ENCODE data around the gene NEK4. TPM values are rescaled to one million over a fixed set of nuclear protein-coding genes. Genes with fewer than 3 reads are reported as not detected.
A peak's percentile ranks its signal among the peaks of the same experiment; 100 is the strongest.

Gene NEK4
- total and polyA plus RNA-seq, 10 of the 15 experiments (the other 5 are each of a cell fraction or from before 2014, with no cell fraction given), result 7.0 to 29.1 (median 16.4) TPM

DNA sequence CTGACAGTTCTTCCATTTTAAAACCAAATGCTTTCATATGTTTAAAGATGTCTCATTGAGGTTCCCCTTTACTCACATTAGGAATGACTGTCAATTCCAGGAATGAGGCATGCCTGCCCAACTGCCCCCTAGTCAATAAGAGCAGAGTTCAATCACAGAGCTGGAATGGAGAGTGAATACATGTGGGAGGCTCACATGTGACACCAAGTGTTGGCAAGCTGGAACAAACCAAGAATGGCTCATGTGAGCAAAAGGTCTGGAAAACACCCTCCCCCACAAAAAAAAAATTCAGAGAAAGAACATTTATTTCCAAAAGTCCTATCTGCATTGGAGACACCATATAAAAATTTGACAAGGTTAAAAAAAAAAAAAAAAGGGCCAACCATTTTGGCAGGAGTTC, 88.7 kb downstream of the NEK4 start:
- ATAC-seq, result peak; percentile 23
- H3K9ac ChIP-seq (ENCODE audit: control insufficient read depth, insufficient read depth, low read length), result no peak overlapping the region; the same call in 1 of the 2 replicates
- no TSS peak for BruUV-seq (replicated peaks)
- no peaks in the 10 kb centered on the region for H4K20me1 ChIP-seq (ENCODE audit: control insufficient read depth, insufficient read depth)
- peaks cover 74% of the 10 kb centered on the region for H3K79me2 ChIP-seq (ENCODE audit: control insufficient read depth, insufficient read depth, low read length)
- peak overlapping the region; percentile 48; the same call in 1 of the 2 replicates for H3K4me3 ChIP-seq
- H3K27ac ChIP-seq (ENCODE audit: control insufficient read depth, insufficient read depth), result peak overlapping the region; percentile 75
- peak overlapping the region; percentile 88 for H3K4me2 ChIP-seq (ENCODE audit: control insufficient read depth, insufficient read depth)
- in situ Hi-C loops (cut with MboI) (no loop called here), intact Hi-C loops (cut with micrococcal nuclease; ENCODE audit: unreplicated experiment) (loop anchor here (10.0 kb wide), 1 partner anchor 227 kb away; the partner anchor contains the start of genes NISCH and TNNC1)
- no peak overlapping the region for H2AFZ ChIP-seq (ENCODE audit: control insufficient read depth, low read depth, low read length)
- DNase-seq (ENCODE audit: low read depth, low spot score), result no peak
- FAIRE-seq, result peak; percentile 80
- H3K4me1 ChIP-seq (ENCODE audit: control insufficient read depth, insufficient read depth, low read length), result peaks cover 17% of the 10 kb centered on the region
- CTCF ChIA-PET, result interaction anchor here (0.8 to 2.2 kb wide), 4 partner anchors 11 to 233 kb away, joined by 3 to 9 read pairs (median 4); no protein-coding TSS in a partner anchor
- H3K9me3 ChIP-seq (replicated peaks; ENCODE audit: control insufficient read depth, insufficient read depth, low read length), result no peaks in the 10 kb centered on the region
- POLR2A ChIA-PET, result interaction anchor here (0.7 to 1.6 kb wide), 3 partner anchors 10 to 295 kb away, joined by 3 to 5 read pairs (median 5); no protein-coding TSS in a partner anchor
- SMC1A ChIA-PET (ENCODE audit: uncharacterized antibody, unreplicated experiment), result interaction anchor here (1.1 to 1.4 kb wide), 2 partner anchors 11 to 120 kb away, joined by 4 read pairs; no protein-coding TSS in a partner anchor
- RAD21 ChIA-PET (ENCODE audit: unreplicated experiment), result interaction anchor here (1.0 to 1.5 kb wide), 3 partner anchors 93 to 270 kb away, joined by 3 to 5 read pairs (median 3); no protein-coding TSS in a partner anchor
- H3K27me3 ChIP-seq (replicated peaks in 1 of 2; ENCODE audit: control insufficient read depth in 2 of 2, insufficient read depth in 2 of 2, low read length in 1 of 2), result no peaks in the 10 kb centered on the region
- peaks cover 0 to 18% of the 10 kb centered on the region in 2 experiments; a peak in 3 of 4 replicates for H3K36me3 ChIP-seq (ENCODE audit: control insufficient read depth in 2 of 2, insufficient read depth in 2 of 2, low read length in 1 of 2)
- TF ChIP-seq, protein P1, sequence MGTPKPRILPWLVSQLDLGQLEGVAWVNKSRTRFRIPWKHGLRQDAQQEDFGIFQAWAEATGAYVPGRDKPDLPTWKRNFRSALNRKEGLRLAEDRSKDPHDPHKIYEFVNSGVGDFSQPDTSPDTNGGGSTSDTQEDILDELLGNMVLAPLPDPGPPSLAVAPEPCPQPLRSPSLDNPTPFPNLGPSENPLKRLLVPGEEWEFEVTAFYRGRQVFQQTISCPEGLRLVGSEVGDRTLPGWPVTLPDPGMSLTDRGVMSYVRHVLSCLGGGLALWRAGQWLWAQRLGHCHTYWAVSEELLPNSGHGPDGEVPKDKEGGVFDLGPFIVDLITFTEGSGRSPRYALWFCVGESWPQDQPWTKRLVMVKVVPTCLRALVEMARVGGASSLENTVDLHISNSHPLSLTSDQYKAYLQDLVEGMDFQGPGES (IDR thresholded peaks at IDR 0.05), result no peak
- TF ChIP-seq, protein P2, sequence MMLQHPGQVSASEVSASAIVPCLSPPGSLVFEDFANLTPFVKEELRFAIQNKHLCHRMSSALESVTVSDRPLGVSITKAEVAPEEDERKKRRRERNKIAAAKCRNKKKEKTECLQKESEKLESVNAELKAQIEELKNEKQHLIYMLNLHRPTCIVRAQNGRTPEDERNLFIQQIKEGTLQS (IDR thresholded peaks at IDR 0.05; ENCODE audit: borderline replicate concordance, extremely low read depth, low read depth, low read length), result no peak
- no peak for TF ChIP-seq ASH2L (IDR thresholded peaks at IDR 0.05; ENCODE audit: borderline replicate concordance, low read depth)
- no peak for TF ChIP-seq POLR2AphosphoS2 (IDR thresholded peaks at IDR 0.05; ENCODE audit: low read depth, low read length)
- no peak for TF ChIP-seq SP1 (IDR thresholded peaks at IDR 0.05; ENCODE audit: low read depth, low read length)
- TF ChIP-seq MXI1 (IDR thresholded peaks at IDR 0.05; ENCODE audit: low read depth, low read length), result peak; percentile 71; the same call in 1 of the 2 replicates
- TF ChIP-seq, protein P3, sequence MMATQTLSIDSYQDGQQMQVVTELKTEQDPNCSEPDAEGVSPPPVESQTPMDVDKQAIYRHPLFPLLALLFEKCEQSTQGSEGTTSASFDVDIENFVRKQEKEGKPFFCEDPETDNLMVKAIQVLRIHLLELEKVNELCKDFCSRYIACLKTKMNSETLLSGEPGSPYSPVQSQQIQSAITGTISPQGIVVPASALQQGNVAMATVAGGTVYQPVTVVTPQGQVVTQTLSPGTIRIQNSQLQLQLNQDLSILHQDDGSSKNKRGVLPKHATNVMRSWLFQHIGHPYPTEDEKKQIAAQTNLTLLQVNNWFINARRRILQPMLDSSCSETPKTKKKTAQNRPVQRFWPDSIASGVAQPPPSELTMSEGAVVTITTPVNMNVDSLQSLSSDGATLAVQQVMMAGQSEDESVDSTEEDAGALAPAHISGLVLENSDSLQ (IDR thresholded peaks at IDR 0.05), result no peak
- TF ChIP-seq KAT2A (conservative IDR thresholded peaks at IDR 0.05; ENCODE audit: control insufficient read depth, low read depth, low read length), result no peak
- TF ChIP-seq, protein P4, sequence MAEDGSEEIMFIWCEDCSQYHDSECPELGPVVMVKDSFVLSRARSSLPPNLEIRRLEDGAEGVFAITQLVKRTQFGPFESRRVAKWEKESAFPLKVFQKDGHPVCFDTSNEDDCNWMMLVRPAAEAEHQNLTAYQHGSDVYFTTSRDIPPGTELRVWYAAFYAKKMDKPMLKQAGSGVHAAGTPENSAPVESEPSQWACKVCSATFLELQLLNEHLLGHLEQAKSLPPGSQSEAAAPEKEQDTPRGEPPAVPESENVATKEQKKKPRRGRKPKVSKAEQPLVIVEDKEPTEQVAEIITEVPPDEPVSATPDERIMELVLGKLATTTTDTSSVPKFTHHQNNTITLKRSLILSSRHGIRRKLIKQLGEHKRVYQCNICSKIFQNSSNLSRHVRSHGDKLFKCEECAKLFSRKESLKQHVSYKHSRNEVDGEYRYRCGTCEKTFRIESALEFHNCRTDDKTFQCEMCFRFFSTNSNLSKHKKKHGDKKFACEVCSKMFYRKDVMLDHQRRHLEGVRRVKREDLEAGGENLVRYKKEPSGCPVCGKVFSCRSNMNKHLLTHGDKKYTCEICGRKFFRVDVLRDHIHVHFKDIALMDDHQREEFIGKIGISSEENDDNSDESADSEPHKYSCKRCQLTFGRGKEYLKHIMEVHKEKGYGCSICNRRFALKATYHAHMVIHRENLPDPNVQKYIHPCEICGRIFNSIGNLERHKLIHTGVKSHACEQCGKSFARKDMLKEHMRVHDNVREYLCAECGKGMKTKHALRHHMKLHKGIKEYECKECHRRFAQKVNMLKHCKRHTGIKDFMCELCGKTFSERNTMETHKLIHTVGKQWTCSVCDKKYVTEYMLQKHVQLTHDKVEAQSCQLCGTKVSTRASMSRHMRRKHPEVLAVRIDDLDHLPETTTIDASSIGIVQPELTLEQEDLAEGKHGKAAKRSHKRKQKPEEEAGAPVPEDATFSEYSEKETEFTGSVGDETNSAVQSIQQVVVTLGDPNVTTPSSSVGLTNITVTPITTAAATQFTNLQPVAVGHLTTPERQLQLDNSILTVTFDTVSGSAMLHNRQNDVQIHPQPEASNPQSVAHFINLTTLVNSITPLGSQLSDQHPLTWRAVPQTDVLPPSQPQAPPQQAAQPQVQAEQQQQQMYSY (CRISPR knock-in tag; IDR thresholded peaks at IDR 0.05), result no peak
- no peak for TF ChIP-seq FOS (IDR thresholded peaks at IDR 0.05; ENCODE audit: borderline replicate concordance, extremely low read depth, insufficient read length)
- no peak for TF ChIP-seq RB1 (IDR thresholded peaks at IDR 0.05; ENCODE audit: borderline replicate concordance)
- TF ChIP-seq PML (IDR thresholded peaks at IDR 0.05; ENCODE audit: low read length), result no peak
- no peak for TF ChIP-seq SUPT20H (IDR thresholded peaks at IDR 0.05; ENCODE audit: borderline replicate concordance, control insufficient read depth, low read depth, low read length)
- no peak for TF ChIP-seq SMARCA5 (IDR thresholded peaks at IDR 0.05)
- peak; percentile 43; the same call in 1 of the 2 replicates for TF ChIP-seq SMC3 (IDR thresholded peaks at IDR 0.05; ENCODE audit: borderline replicate concordance, low read length)
- TF ChIP-seq NFYB (IDR thresholded peaks at IDR 0.05; ENCODE audit: insufficient read depth, low read depth, low read length), result no peak
- no peak for TF ChIP-seq NRF1 (conservative IDR thresholded peaks at IDR 0.05; ENCODE audit: low read depth, low read length)
- TF ChIP-seq TCF7 (IDR thresholded peaks at IDR 0.05; ENCODE audit: borderline replicate concordance), result no peak
- no peak for TF ChIP-seq TCF3 (IDR thresholded peaks at IDR 0.05; ENCODE audit: borderline replicate concordance, insufficient read depth, low read depth, low read length)

Measured in GM12878 (cell line).